GM12892 (cell line): ENCODE measurements around the gene DLG2.

Experiments used
- DNase-seq: peaks from one replicate; pipeline ENCODE4 v3.0.0; 2011; ENCODE audit not compliant: insufficient read length
- FAIRE-seq: peaks from 2 replicates; lab custom pipeline; 2011; peaks lifted over from hg19 to GRCh38; lab: Jason Lieb, UNC
- POLR2A ChIP-seq: IDR thresholded peaks from 2 replicates; pipeline ENCODE4 v1.6.1; 2011; ENCODE audit warnings: low read depth, low read length, control low read depth
- POLR2AphosphoS5 ChIP-seq: IDR thresholded peaks from 2 replicates; pipeline ENCODE4 v1.6.1; 2011; ENCODE audit warnings: low read depth, low read length, control low read depth
- TAF1 ChIP-seq: IDR thresholded peaks from 2 replicates; pipeline ENCODE4 v1.6.1; 2011; ENCODE audit warnings: low read depth, mild to moderate bottlenecking, control low read depth, low read length, borderline replicate concordance

DLG2 gene

DNA sequence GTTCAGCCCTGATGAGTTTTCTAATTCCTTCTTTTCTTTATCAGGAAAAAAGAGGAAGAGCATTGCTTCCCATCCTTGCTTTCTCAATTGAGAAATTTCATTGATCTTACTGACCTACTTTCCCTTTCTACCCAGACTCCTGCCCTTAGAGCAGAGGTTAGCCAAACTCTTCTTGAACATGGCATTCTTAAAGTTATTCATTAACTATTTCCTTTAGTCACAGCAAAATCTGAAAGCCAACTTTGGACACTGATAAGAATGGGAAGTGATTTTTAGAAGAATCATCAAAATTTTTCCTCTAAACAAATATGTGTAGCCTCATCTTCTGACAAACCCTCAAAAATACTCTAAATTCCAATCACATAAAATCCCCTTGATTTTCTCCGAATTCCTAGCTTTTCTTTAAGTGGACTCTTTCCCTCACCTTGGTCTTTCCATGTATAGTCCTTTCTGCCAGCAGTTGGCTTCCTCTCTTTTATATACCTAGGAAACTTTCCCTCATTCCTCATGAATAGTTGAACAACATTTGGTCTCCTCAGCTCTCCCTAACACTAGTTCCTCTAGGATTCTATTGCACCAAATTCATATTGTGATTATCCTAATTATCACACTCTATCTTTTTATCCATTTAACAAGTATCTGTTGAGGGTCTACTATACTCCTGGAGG, 1774.2 kb downstream of the DLG2 start:
- no peak for TF ChIP-seq POLR2AphosphoS5
- no peak for TF ChIP-seq TAF1
- no peak for TF ChIP-seq POLR2A
- FAIRE-seq = no peak
- no peak for DNase-seq

DNA sequence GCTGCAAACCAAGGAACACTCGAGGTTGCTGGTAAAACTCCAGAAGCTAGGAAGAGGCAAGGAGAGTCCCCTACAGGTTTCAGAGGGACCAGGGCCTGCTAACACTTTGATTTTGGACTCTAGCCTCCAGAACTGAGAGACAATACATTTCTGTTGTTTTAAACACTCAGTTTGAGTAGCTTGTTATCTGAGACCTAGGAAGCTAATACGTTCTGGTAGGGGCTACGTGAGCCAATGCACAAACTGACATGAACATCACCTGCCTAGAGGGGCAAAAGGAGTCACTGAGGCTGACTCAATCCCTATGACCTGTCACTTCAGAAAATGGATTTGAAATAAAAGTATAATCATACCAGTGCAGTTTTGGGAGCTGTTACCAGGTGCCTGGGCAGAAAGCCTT, 1775.1 kb downstream of the DLG2 start:
- no peak for FAIRE-seq
- no peak for DNase-seq
- no peak for TF ChIP-seq POLR2AphosphoS5
- no peak for TF ChIP-seq POLR2A
- TF ChIP-seq TAF1 = no peak

GRCh38 chr11:83847467-83848034, 1779.6 kb downstream of the DLG2 start:
- FAIRE-seq (no peak), DNase-seq (no peak)
- TF ChIP-seq POLR2AphosphoS5 (no peak), TAF1 (no peak), POLR2A (no peak)

- DNase-seq = no peak
- no peak for TF ChIP-seq TAF1
- no peak for TF ChIP-seq POLR2A
- TF ChIP-seq POLR2AphosphoS5 = no peak
These were observed 1781.3 kb downstream of the DLG2 start for GRCh38 chr11:83845797-83846196.

DNA sequence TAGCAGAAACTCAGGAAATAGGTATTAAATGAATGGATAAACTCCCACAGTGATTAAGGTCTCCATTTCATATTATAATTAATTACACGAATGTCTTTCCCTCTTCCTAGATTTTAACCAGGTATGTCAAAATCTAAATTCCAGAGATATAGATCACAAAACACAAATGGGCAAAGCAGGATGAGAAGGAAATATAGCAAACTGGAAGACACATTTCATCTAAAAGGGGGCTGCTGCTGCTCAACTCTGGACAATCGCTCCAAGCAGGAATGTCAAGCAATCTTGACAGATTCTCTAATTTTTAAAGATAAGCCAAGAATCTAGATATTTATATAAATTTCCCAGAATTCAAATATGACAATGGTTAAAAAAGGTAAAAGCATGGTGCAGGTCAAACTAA, 1786.8 kb downstream of the DLG2 start:
- no peak for FAIRE-seq

More at GRCh38 chr11:83845797-83846196, 1781.3 kb downstream of the DLG2 start:
- no peak for FAIRE-seq

DNA sequence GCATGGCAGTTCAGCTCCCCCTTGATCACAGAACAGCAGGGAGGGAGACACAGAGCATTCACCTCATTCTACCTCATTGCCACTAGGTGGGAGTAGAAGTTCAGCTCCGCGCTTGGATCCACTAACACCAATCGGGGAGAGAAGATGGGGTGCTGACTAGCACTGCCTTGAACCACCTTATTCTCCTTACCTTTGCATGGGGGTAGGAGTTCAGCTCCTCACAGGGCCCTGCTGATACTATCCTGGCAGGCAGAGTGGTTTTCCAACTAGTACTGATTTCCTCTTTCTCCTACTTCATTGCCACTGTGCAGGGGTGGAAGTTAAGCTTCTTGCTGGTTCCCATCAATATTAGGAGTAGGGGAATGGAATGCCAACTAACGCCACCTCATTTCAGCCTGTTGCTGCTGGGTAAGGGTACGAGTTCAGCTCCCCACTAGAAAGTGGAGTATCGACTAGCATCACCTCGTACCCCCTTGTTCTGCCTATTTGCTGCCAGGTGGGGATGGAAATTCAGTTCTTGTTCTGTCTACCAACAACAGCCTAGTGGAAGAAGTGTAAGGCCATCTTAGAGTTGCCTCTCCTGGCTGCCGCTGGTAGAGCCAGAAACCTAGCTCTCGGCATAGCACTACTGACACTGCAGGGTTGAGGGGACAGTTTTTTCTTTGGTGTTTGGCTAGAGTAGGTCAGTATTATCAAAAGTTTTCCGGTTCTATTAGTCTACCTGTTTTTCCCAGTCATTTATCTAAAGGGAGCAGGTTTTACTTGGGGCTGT, 1790.1 kb downstream of the DLG2 start:
- FAIRE-seq (peak; percentile 87), DNase-seq (peak; percentile 11)
- TF ChIP-seq POLR2A = no peak
- no peak for TF ChIP-seq TAF1
- TF ChIP-seq POLR2AphosphoS5 = no peak

More for the DNA sequence above, 1786.8 kb downstream of the DLG2 start:
- no peak for DNase-seq
- TF ChIP-seq POLR2A (no peak), POLR2AphosphoS5 (no peak), TAF1 (no peak)

DNA sequence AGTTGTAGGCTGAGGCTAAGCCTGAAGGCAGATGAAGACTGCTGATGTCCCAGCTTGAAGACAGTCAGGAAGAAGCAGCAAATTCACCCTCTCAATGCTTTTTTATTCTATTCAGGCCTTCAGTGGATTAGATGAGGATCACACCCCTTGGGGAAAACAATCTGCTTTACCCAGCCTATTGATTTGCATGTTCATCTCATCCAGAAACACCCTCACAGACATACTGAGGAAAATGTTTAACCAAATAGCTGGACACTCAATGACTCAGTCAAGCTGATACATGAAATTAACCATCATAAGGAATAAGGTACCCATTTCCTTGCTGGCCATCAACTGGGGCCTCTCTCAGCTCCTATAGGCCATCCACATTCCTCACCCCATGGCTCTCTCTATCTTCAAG, 1791.1 kb downstream of the DLG2 start:
- DNase-seq (no peak), FAIRE-seq (no peak)
- no peak for TF ChIP-seq TAF1

GRCh38 chr11:83835423-83835822, 1791.7 kb downstream of the DLG2 start:
- no peak for DNase-seq
- no peak for FAIRE-seq
- TF ChIP-seq TAF1 (no peak), POLR2A (no peak), POLR2AphosphoS5 (no peak)

GRCh38 chr11:83831929-83832328, 1795.2 kb downstream of the DLG2 start:
- DNase-seq (no peak), FAIRE-seq (no peak)

DNA sequence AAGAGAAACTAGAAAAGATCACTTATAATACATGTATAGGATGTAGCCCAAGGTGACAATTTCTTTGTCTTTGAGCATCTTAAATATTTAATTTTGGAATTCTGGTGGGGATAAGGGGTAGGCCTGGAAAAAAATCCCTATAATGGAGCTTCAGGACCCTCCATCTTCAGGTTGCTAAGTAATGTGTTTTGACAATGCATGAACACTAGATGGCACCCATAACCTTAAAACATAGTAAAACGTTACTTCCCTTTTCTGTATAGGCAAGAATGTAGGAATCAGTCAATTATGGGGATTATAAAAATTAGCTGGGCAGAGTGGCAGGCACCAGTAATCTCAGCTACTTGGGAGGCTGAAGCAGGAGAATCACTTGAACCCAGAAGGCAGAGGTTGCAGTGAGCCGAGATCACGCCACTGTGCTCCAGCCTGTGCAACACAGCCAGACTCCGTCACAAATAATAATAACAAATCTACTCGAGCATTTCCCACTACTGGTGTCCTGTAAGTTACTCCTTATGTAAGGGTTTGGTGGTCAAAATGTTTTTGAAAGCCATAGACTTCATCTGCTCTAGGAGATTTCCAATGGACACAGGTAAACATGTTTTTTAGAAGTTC, 1799.1 kb downstream of the DLG2 start:
- TF ChIP-seq POLR2A (no peak), TAF1 (no peak), POLR2AphosphoS5 (no peak)
- FAIRE-seq = peak; percentile 90
- DNase-seq = no peak

More at GRCh38 chr11:83831929-83832328, 1795.2 kb downstream of the DLG2 start:
- TF ChIP-seq POLR2AphosphoS5 (no peak), POLR2A (no peak), TAF1 (no peak)

GRCh38 chr11:83827520-83827919, 1799.6 kb downstream of the DLG2 start:
- no peak for FAIRE-seq
- no peak for DNase-seq
- TF ChIP-seq POLR2AphosphoS5 = no peak
- no peak for TF ChIP-seq POLR2A
- TF ChIP-seq TAF1 = no peak
